ENCODE results near the gene SLCO3A1. TPM values are rescaled to one million over a fixed set of nuclear protein-coding genes. Genes with fewer than 3 reads are reported as not detected.

SLCO3A1 gene
- total and polyA plus RNA-seq, 12 donors, result 33.9 to 57.2 (median 46.4) TPM

- WGBS, 2 donors, result 55 to 73% methylated on average over 3 of the region's 3 CpGs
- no peak for TF ChIP-seq CTCF (IDR thresholded peaks at IDR 0.05)
- intact Hi-C loops (cut with DNase I), result loop anchor here in 6 of 10 donors (5.0 kb wide), 3 partner anchors 38 to 73 kb away; partner anchors contain the start of gene SLCO3A1 (in 4 of the 6)
- Histone ChIP-seq H3K27me3 (no peaks in the 10 kb centered on the region), H3K9me3 (no peaks in the 10 kb centered on the region), H3K4me3 (no peak overlapping the region), H3K36me3 (no peaks in the 10 kb centered on the region), H3K27ac (peak overlapping the region in 7 of 10 donors; percentile 5 to 61 (median 35)), H3K4me1 (peaks cover 26 to 100% (median 90%) of the 10 kb centered on the region in 9 donors)
- DNase-seq, result no peak
- ATAC-seq, result no peak
These were observed 72.3 kb downstream of the SLCO3A1 start for GRCh38 chr15:91925794-91926193.

- DNase-seq (no peak), ATAC-seq (peak; percentile 29 to 52 (median 50))
- H3K27me3 ChIP-seq, result no peaks in the 10 kb centered on the region
- peaks cover 17 to 90% (median 79%) of the 10 kb centered on the region in 9 donors for H3K4me1 ChIP-seq
- H3K4me3 ChIP-seq, result no peak overlapping the region
- peak overlapping the region in 8 of 10 donors; percentile 17 to 69 (median 40) for H3K27ac ChIP-seq
- H3K36me3 ChIP-seq, result no peaks in the 10 kb centered on the region
- intact Hi-C loops (cut with DNase I), result loop anchor here in 6 of 10 donors (5.0 kb wide), 3 partner anchors 40 to 75 kb away; partner anchors contain the start of gene SLCO3A1 (in 4 of the 6)
- no peaks in the 10 kb centered on the region for H3K9me3 ChIP-seq
- WGBS, 2 donors, result 8 to 11% methylated on average over 4 of the region's 4 CpGs
- TF ChIP-seq CTCF (IDR thresholded peaks at IDR 0.05), result no peak
These were observed 73.4 kb downstream of the SLCO3A1 start for GRCh38 chr15:91926908-91927270.

GRCh38 chr15:91927585-91927984 lies 74.1 kb downstream of the SLCO3A1 start:
- H3K27me3 ChIP-seq, result no peaks in the 10 kb centered on the region
- ATAC-seq (no peak), DNase-seq (no peak)
- H3K9me3 ChIP-seq, result no peaks in the 10 kb centered on the region
- intact Hi-C loops (cut with DNase I), result loop anchor here in 6 of 10 donors (5.0 kb wide), 3 partner anchors 40 to 75 kb away; partner anchors contain the start of gene SLCO3A1 (in 4 of the 6)
- no peak overlapping the region for H3K4me3 ChIP-seq
- 73 to 78% methylated on average over 4 of the region's 4 CpGs for WGBS, 2 donors
- H3K4me1 ChIP-seq, result peaks cover 13 to 90% (median 72%) of the 10 kb centered on the region in 9 donors
- no peak for TF ChIP-seq CTCF (IDR thresholded peaks at IDR 0.05)
- H3K27ac ChIP-seq, result peak overlapping the region in 9 of 10 donors; percentile 2 to 69 (median 35)
- H3K36me3 ChIP-seq, result no peaks in the 10 kb centered on the region

GRCh38 chr15:91928675-91929074 lies 75.2 kb downstream of the SLCO3A1 start:
- 90 to 94% methylated on average over 6 of the region's 6 CpGs for WGBS, 2 donors
- Histone ChIP-seq H3K4me1 (peaks cover 7 to 83% (median 62%) of the 10 kb centered on the region in 9 donors), H3K27ac (peak overlapping the region in 1 of 10 donors; percentile 41), H3K27me3 (no peaks in the 10 kb centered on the region), H3K9me3 (peaks cover 0 to 1% (median 0%) of the 10 kb centered on the region in 11 donors), H3K36me3 (no peaks in the 10 kb centered on the region), H3K4me3 (no peak overlapping the region)
- no peak for TF ChIP-seq CTCF (IDR thresholded peaks at IDR 0.05)
- ATAC-seq (no peak), DNase-seq (no peak)
- intact Hi-C loops (cut with DNase I), result loop anchor here in 6 of 10 donors (5.0 kb wide), 3 partner anchors 41 to 76 kb away; partner anchors contain the start of gene SLCO3A1 (in 4 of the 6)

Data from heart right ventricle (tissue), 16 donors.